HFFc6 (cell line): ENCODE results near the gene CTNNBL1. TPM values are rescaled to one million over a fixed set of nuclear protein-coding genes. Genes with fewer than 3 reads are reported as not detected.

ENCODE experiments used
- DNase-seq: peaks from one replicate; pipeline ENCODE4 v3.0.0-alpha.2; 2018
- H3K27ac Mint-ChIP-seq: 2 replicates; pipeline ENCODE4 v1.8.0; 2020; ENCODE audit warnings: mild to moderate bottlenecking, mixed read lengths
- H3K27me3 Mint-ChIP-seq: 2 replicates; pipeline ENCODE4 v1.8.0; 2021; ENCODE audit warnings: mild to moderate bottlenecking, moderate library complexity, mixed read lengths; ENCODE audit not compliant: insufficient read depth
- H3K36me3 Mint-ChIP-seq: 2 replicates; pipeline ENCODE4 v1.8.0; 2021; ENCODE audit warnings: low read depth, mixed read lengths
- H3K4me1 Mint-ChIP-seq: 2 replicates; pipeline ENCODE4 v1.8.0; 2020; ENCODE audit warnings: low read depth, mixed read lengths
- H3K4me3 Mint-ChIP-seq: 2 replicates; pipeline ENCODE4 v1.8.0; 2020; ENCODE audit warnings: mild to moderate bottlenecking, moderate library complexity, mixed read lengths
- H3K9me3 Mint-ChIP-seq: 2 replicates; pipeline ENCODE4 v1.8.0; 2020; ENCODE audit warnings: mild to moderate bottlenecking, mixed read lengths
- CTCF ChIP-seq: fragments of 200-600 bp; sonication (generic); IDR thresholded peaks from 2 replicates; pipeline ENCODE4 v1.5.0; 2021; ENCODE audit warnings: antibody characterized with exemption, mild to moderate bottlenecking
- total RNA-seq, 6 experiments: library from RNA; stranded (reverse); fragmentation: NEBNext Ultra II Directional; extraction: Animal tissue kit (Norgen Biotek cat#: 25700); gene quantifications; 2 replicates in 1 of 6; 3 replicates in 5 of 6; pipeline ENCODE4 v1.2.3, GENCODE V29; 2021

The CTNNBL1 gene
- total RNA-seq, 6 experiments from 2014 or later: 49.7 to 62.4 (median 59.5) TPM

- Mint-ChIP-seq H3K36me3 (peaks cover 8% of the 10 kb centered on the region), H3K27me3 (no peaks in the 10 kb centered on the region), H3K27ac (no peak overlapping the region), H3K4me1 (peaks cover 25% of the 10 kb centered on the region), H3K9me3 (no peaks in the 10 kb centered on the region), H3K4me3 (no peak overlapping the region)
- TF ChIP-seq CTCF: no peak
- no peak for DNase-seq
Observed at GRCh38 chr20:37726971-37727956, 33.4 kb downstream of the CTNNBL1 start.

GRCh38 chr20:37727957-37728634, 34.3 kb downstream of the CTNNBL1 start:
- DNase-seq: no peak
- no peaks in the 10 kb centered on the region for H3K27me3 Mint-ChIP-seq
- peaks cover 14% of the 10 kb centered on the region for H3K36me3 Mint-ChIP-seq
- no peaks in the 10 kb centered on the region for H3K9me3 Mint-ChIP-seq
- no peak overlapping the region for H3K4me3 Mint-ChIP-seq
- no peak overlapping the region for H3K27ac Mint-ChIP-seq
- no peak for TF ChIP-seq CTCF
- peaks cover 25% of the 10 kb centered on the region for H3K4me1 Mint-ChIP-seq

GRCh38 chr20:37728635-37728983, 34.8 kb downstream of the CTNNBL1 start:
- no peak for DNase-seq
- H3K9me3 Mint-ChIP-seq: no peaks in the 10 kb centered on the region
- H3K4me3 Mint-ChIP-seq: no peak overlapping the region
- H3K4me1 Mint-ChIP-seq: peaks cover 25% of the 10 kb centered on the region
- TF ChIP-seq CTCF: no peak
- peaks cover 14% of the 10 kb centered on the region for H3K36me3 Mint-ChIP-seq
- no peak overlapping the region for H3K27ac Mint-ChIP-seq
- H3K27me3 Mint-ChIP-seq: no peaks in the 10 kb centered on the region

- no peak for TF ChIP-seq CTCF
- no peaks in the 10 kb centered on the region for H3K27me3 Mint-ChIP-seq
- peaks cover 25% of the 10 kb centered on the region for H3K4me1 Mint-ChIP-seq
Observed at GRCh38 chr20:37729452-37729851, 35.6 kb downstream of the CTNNBL1 start.

GRCh38 chr20:37729909-37730308, 36.1 kb downstream of the CTNNBL1 start:
- no peaks in the 10 kb centered on the region for H3K27me3 Mint-ChIP-seq
- no peaks in the 10 kb centered on the region for H3K9me3 Mint-ChIP-seq
- peaks cover 14% of the 10 kb centered on the region for H3K36me3 Mint-ChIP-seq
- no peak overlapping the region for H3K4me3 Mint-ChIP-seq
- peaks cover 25% of the 10 kb centered on the region for H3K4me1 Mint-ChIP-seq
- TF ChIP-seq CTCF: no peak
- H3K27ac Mint-ChIP-seq: 0 out of 2 replicates have a peak overlapping the region, but pooled peaks have one; percentile 0
- no peak for DNase-seq

More at GRCh38 chr20:37729452-37729851, 35.6 kb downstream of the CTNNBL1 start:
- Mint-ChIP-seq H3K27ac (0 out of 2 replicates have a peak overlapping the region, but pooled peaks have one; percentile 0), H3K9me3 (no peaks in the 10 kb centered on the region), H3K36me3 (peaks cover 14% of the 10 kb centered on the region), H3K4me3 (no peak overlapping the region)
- no peak for DNase-seq
